Breast epithelium (tissue), 4 donors: ENCODE measurements around the gene XKR7. TPM values are rescaled to one million over a fixed set of nuclear protein-coding genes. Genes with fewer than 3 reads are reported as not detected.

Source experiments
- DNase-seq, 2 donors: peaks; one replicate each; pipeline ENCODE4 v3.0.0-alpha.2; 2019; ENCODE audit warnings: low spot score in 2 of 2
- H3K27ac ChIP-seq, 2 donors: fragments of 200-600 bp; sonication (generic) in 1 of 2; one replicate each; pipeline ENCODE4 v1.5.1; 2016 to 2019; ENCODE audit warnings: mild to moderate bottlenecking in 1 of 2
- H3K27me3 ChIP-seq, 2 donors: fragments of 200-600 bp; sonication (generic) in 1 of 2; one replicate each; pipeline versions ENCODE4 v1.5.1 to v1.6.0; 2017 to 2019; ENCODE audit warnings: control low read depth in 1 of 2, mild to moderate bottlenecking in 1 of 2
- H3K36me3 ChIP-seq: fragments of 200-600 bp; one replicate; pipeline ENCODE4 v1.5.1; 2019
- H3K4me1 ChIP-seq, 2 donors: fragments of 200-600 bp; sonication (generic); one replicate each; pipeline ENCODE4 v1.5.1; 2016 to 2019; ENCODE audit warnings: control low read depth in 1 of 2
- H3K4me3 ChIP-seq, 3 donors: fragments of 200-600 bp; sonication (generic); 1 replicate in 2 of 3; 2 replicates in 1 of 3; pipeline ENCODE4 v1.5.1; 2016 to 2019; ENCODE audit warnings: mild to moderate bottlenecking in 3 of 3, moderate library complexity in 2 of 3
- H3K9me3 ChIP-seq, 2 donors: fragments of 200-600 bp; sonication (generic) in 1 of 2; one replicate each; pipeline ENCODE4 v1.5.1; 2016 to 2019; ENCODE audit warnings: control low read depth in 1 of 2
- POLR2A ChIP-seq: fragments of 450-650 bp; IDR thresholded peaks from one replicate; pipeline ENCODE4 v1.6.1; 2016; ENCODE audit warnings: antibody characterized with exemption, mild to moderate bottlenecking, moderate library complexity
- POLR2AphosphoS5 ChIP-seq, 3 donors: sonication (generic); formaldehyde crosslinking; IDR thresholded peaks; one replicate each; pipeline ENCODE4 v1.6.1; 2017; ENCODE audit warnings: antibody characterized with exemption in 3 of 3
- intact Hi-C: fragments of 100-400 bp; cut with DNase I; formaldehyde crosslinking; loops from one replicate; pipeline ENCODE4 v1.15.1; 2023; ENCODE audit warnings: low total_unique reads
- total RNA-seq, 3 donors: library from RNA; depleted of rRNA; stranded (reverse); fragments of >200 nt; gene quantifications; one replicate each; pipeline ENCODE4 v1.1.0, GENCODE V29; 2016
- TF ChIP-seq, protein P1 (sequence below), 3 donors: fragments of 450-650 bp; IDR thresholded peaks; one replicate each; pipeline ENCODE4 v1.5.1; 2016 to 2017; ENCODE audit warnings: antibody characterized with exemption in 3 of 3, mild to moderate bottlenecking in 3 of 3, moderate library complexity in 3 of 3

Gene XKR7
- total RNA-seq, 3 donors from 2014 or later, result not detected

DNA sequence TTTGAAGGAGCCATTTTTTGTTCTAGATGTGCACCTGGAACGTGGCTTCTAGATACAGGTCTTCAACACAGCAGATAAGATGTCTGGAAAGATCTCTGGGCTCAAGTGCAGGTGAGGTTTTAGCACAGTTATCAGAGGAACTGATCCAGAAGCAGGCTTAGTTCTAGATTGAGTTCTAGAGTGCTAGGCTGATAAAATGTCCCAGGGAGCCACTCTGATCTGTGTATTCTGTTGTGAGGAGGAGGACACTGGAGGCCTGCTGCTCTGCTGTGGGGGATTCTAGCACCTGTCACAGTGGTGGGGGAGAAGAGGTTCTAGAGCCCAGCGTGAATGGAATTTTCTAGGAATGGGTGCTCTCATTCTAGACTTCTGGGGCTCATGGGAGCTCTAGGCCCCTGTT lies 30.3 kb downstream of the XKR7 start:
- Histone ChIP-seq H3K9me3 (no peaks in the 10 kb centered on the region), H3K36me3 (no peaks in the 10 kb centered on the region), H3K27me3 (peaks cover 0 to 44% of the 10 kb centered on the region in 2 donors), H3K27ac (no peak overlapping the region), H3K4me1 (no peaks in the 10 kb centered on the region), H3K4me3 (no peak overlapping the region)
- TF ChIP-seq POLR2A (no peak), POLR2AphosphoS5 (IDR thresholded peaks at IDR 0.05) (no peak)
- TF ChIP-seq, protein P1, sequence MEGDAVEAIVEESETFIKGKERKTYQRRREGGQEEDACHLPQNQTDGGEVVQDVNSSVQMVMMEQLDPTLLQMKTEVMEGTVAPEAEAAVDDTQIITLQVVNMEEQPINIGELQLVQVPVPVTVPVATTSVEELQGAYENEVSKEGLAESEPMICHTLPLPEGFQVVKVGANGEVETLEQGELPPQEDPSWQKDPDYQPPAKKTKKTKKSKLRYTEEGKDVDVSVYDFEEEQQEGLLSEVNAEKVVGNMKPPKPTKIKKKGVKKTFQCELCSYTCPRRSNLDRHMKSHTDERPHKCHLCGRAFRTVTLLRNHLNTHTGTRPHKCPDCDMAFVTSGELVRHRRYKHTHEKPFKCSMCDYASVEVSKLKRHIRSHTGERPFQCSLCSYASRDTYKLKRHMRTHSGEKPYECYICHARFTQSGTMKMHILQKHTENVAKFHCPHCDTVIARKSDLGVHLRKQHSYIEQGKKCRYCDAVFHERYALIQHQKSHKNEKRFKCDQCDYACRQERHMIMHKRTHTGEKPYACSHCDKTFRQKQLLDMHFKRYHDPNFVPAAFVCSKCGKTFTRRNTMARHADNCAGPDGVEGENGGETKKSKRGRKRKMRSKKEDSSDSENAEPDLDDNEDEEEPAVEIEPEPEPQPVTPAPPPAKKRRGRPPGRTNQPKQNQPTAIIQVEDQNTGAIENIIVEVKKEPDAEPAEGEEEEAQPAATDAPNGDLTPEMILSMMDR (IDR thresholded peaks at IDR 0.05), result no peak
- no peak for DNase-seq
- intact Hi-C loops, result no loop called here

DNA sequence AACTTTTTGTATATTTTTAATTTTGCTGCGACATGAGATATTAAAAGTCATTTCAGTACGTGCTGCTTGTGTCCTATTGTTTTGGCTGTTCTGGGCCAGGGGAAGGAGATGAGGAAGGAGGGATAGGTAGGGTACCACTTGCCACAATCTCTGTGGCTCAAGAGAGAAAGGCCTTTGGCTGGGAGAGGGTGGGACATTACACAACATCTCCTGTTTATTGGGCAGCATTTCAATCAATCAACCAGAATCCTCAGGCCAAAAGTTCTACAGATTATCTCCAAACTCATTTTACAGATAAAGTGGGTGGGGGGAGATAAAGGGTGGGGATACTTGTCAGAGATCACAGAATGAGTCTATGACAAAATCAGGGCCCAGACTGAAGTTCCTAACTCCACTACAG lies 35.4 kb downstream of the XKR7 start:
- intact Hi-C loops, result no loop called here
- no peak overlapping the region for H3K27ac ChIP-seq
- DNase-seq, result no peak
- TF ChIP-seq POLR2A (no peak), POLR2AphosphoS5 (IDR thresholded peaks at IDR 0.05) (no peak)
- TF ChIP-seq, protein P1 (IDR thresholded peaks at IDR 0.05), result no peak
- no peaks in the 10 kb centered on the region for H3K9me3 ChIP-seq
- H3K27me3 ChIP-seq, result peaks cover 0 to 9% of the 10 kb centered on the region in 2 donors
- H3K4me1 ChIP-seq, result no peaks in the 10 kb centered on the region
- H3K36me3 ChIP-seq, result no peaks in the 10 kb centered on the region
- H3K4me3 ChIP-seq, result no peak overlapping the region

DNA sequence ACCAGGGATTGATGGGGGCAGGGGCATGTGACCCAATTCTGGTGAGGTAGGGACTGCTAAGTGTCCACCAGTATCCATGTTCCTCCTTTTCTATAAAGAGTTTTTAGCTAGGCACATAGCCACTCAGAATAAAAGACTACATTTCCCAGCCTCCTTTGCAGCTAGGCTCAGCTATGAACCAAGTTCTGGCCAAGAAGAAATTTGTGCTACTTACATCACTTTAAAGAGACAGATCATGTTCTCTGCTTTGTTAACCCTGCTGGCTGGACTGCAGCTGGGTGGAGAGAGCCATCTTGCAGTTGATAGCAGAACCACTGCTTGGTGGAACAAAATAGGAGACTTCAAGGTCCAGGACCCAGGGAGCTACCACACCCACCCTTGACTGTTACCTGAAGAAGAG lies 37.0 kb downstream of the XKR7 start:
- DNase-seq, result no peak
- H3K9me3 ChIP-seq, result no peaks in the 10 kb centered on the region
- no peaks in the 10 kb centered on the region for H3K36me3 ChIP-seq
- H3K27me3 ChIP-seq, result peaks cover 0 to 9% of the 10 kb centered on the region in 2 donors
- H3K4me1 ChIP-seq, result no peaks in the 10 kb centered on the region
- TF ChIP-seq POLR2A, result no peak
- H3K4me3 ChIP-seq, result no peak overlapping the region
- H3K27ac ChIP-seq, result no peak overlapping the region
- intact Hi-C loops, result no loop called here

DNA sequence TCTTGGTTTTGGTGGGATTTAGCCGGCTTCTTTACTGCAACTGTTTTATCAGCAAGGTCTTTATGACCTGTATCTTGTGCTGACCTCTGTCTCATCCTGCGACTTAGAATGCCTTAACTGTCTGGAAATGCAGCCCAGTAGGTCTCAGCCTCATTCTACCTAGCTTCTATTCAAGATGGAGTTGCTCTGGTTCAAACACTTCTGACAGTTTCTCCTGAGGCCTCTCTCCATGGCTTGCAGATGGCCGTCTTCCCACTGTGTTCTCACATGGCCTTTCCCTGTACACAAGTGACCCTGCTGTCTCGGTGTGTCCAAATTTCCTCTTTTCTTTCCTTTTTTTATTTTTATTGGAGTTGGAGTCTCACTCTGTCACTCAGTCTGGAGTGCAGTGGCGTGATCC lies 38.1 kb downstream of the XKR7 start:
- DNase-seq, result no peak
- no peaks in the 10 kb centered on the region for H3K36me3 ChIP-seq
- H3K27ac ChIP-seq, result no peak overlapping the region
- TF ChIP-seq POLR2AphosphoS5 (IDR thresholded peaks at IDR 0.05), result no peak
- no peak for TF ChIP-seq POLR2A
- TF ChIP-seq, protein P1 (IDR thresholded peaks at IDR 0.05), result no peak
- H3K4me3 ChIP-seq, result no peak overlapping the region
- peaks cover 0 to 12% of the 10 kb centered on the region in 2 donors for H3K27me3 ChIP-seq
- intact Hi-C loops, result no loop called here
- no peaks in the 10 kb centered on the region for H3K9me3 ChIP-seq
- no peaks in the 10 kb centered on the region for H3K4me1 ChIP-seq

DNA sequence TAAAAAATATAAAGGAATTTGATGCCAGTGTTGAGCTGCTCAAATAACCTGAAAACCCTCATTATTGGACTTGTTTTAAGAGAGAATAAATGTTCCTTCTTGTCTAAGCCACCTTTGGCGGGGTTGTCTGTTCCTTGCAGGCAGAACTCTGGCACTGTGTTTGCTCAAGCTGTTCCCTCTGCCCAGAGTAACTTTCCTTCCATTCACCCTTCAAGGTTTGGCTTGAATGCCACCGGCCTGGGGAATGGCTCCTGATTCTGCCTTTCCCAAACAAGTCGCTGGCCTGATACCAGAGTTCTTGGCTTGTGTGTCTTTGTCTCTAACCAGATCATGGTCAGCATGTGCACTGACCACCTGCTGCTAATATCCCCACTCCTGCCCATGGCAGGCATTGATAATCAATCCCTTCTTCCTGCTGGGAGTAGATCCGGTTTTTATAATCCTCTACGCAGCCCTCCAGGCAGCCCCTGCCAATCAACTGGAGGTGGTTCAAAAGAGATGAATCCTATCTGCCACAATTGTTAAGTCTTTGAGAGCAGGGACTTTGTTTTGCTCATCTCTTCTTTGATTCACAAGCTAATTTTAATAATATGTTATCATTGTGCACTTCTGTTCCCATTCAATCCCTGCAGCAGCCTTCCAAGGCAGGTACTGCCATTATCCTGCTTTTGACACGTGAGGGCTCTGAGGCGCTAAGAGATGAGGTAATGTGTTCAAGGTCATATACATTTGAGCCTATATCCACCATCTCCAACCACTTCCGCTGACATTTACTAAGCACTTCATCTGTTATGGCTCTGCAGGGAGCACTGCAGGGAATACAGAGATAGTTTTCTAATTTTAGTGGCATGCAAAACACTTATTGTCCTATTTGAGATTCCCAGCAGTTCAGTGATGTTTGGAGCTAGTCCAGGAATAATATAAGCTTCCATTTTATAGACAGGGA lies 39.2 kb downstream of the XKR7 start:
- H3K9me3 ChIP-seq, result no peaks in the 10 kb centered on the region
- no peaks in the 10 kb centered on the region for H3K36me3 ChIP-seq
- no peaks in the 10 kb centered on the region for H3K4me1 ChIP-seq
- DNase-seq, result no peak
- intact Hi-C loops, result no loop called here
- no peak overlapping the region for H3K4me3 ChIP-seq
- peaks cover 0 to 17% of the 10 kb centered on the region in 2 donors for H3K27me3 ChIP-seq
- peak overlapping the region in 1 of 2 donors; percentile 25 for H3K27ac ChIP-seq
- TF ChIP-seq, protein P1 (IDR thresholded peaks at IDR 0.05), result no peak
- TF ChIP-seq POLR2A (no peak), POLR2AphosphoS5 (IDR thresholded peaks at IDR 0.05) (no peak)
